ENCODE measurements around the gene GLIS1.

GRCh38 chr1:53470584-53470983 lies 268.4 kb downstream of the GLIS1 start:
- TF ChIP-seq CTCF (conservative IDR thresholded peaks at IDR 0.05; ENCODE audit: low read depth in 2 of 2): no peak
- TF ChIP-seq ZNF462 (CRISPR knock-in tag; IDR thresholded peaks at IDR 0.05): no peak
- no peak for TF ChIP-seq EZH2 (IDR thresholded peaks at IDR 0.05; ENCODE audit: low read depth, unreplicated experiment)
- TF ChIP-seq JUNB (IDR thresholded peaks at IDR 0.05; ENCODE audit: unreplicated experiment): no peak
- TF ChIP-seq REST (IDR thresholded peaks at IDR 0.05; ENCODE audit: unreplicated experiment): no peak
- no peak for TF ChIP-seq POLR2AphosphoS5 (IDR thresholded peaks at IDR 0.05; ENCODE audit: low read depth)
- no peak for TF ChIP-seq CREB1 (CRISPR knock-in tag; IDR thresholded peaks at IDR 0.05; ENCODE audit: low read depth)
- TF ChIP-seq NANOG (IDR thresholded peaks at IDR 0.05; ENCODE audit: borderline replicate concordance): no peak

Measured in GM23338 (cell line).